MM.1S (cell line): ENCODE data around the gene AADAT.

Experiments
- CTCF ChIP-seq: fragments of 300-600 bp; sonication (generic); IDR thresholded peaks from 2 replicates; pipeline ENCODE4 v1.5.1; 2016; ENCODE audit warnings: antibody characterized with exemption, low read length, mixed read lengths
- EZH2 ChIP-seq: fragments of 300-600 bp; sonication (generic); optimal IDR thresholded peaks from 2 replicates; pipeline ENCODE3; 2017; ENCODE audit warnings: low read depth, mild to moderate bottlenecking, antibody characterized with exemption, low read length, mixed read lengths
- EZH2phosphoT487 ChIP-seq: fragments of 300-600 bp; sonication (generic); IDR thresholded peaks from 2 replicates; pipeline ENCODE4 v1.6.1; 2018; ENCODE audit warnings: antibody characterized with exemption, low read length

- TF ChIP-seq CTCF, result no peak
- no peak for TF ChIP-seq EZH2
- no peak for TF ChIP-seq EZH2phosphoT487
These were observed 52.3 kb downstream of the AADAT start for GRCh38 chr4:170037481-170037880.
